GM12878 (cell line): ENCODE data around the gene EPHA10. TPM values are rescaled to one million over a fixed set of nuclear protein-coding genes. Genes with fewer than 3 reads are reported as not detected.

Source experiments
- ATAC-seq: fragments of 200-7000 bp; cut with Tn5 transposase; 3 replicates; pipeline ENCODE4 v1.9.1; 2020; ENCODE audit warnings: mild to moderate bottlenecking, moderate library complexity
- BruUV-seq: library from RNA; stranded (reverse); fragments of 400-500 nt; replicated peaks from 2 replicates; lab custom pipeline; 2021; lab: Mats Ljungman, UMichigan
- CTCF ChIA-PET: fragments of 300-600 bp; sonication (Branson Sonifier 250); formaldehyde crosslinking; extraction: SDS; loops from one replicate; lab custom pipeline; 2021; ENCODE audit warnings: inconsistent platforms; lab: Yijun Ruan, JAX
- POLR2A ChIA-PET: fragments of 350-600 bp; formaldehyde crosslinking; extraction: SDS; loops from one replicate; lab custom pipeline; 2021; ENCODE audit warnings: inconsistent platforms; lab: Charles Lee
- RAD21 ChIA-PET: fragments of 300-600 bp; sonication (Branson Sonifier 250); formaldehyde crosslinking; loops from one replicate; lab custom pipeline; 2023; ENCODE audit warnings: antibody characterized with exemption; ENCODE audit not compliant: unreplicated experiment; lab: Charles Lee
- SMC1A ChIA-PET: fragments of 300-600 bp; sonication (Branson Sonifier 250); formaldehyde crosslinking; loops from one replicate; lab custom pipeline; 2023; ENCODE audit not compliant: unreplicated experiment, uncharacterized antibody; lab: Charles Lee
- DNase-seq: peaks from one replicate; pipeline ENCODE4 v3.0.0-alpha.2; 2011; ENCODE audit warnings: low read depth, low spot score
- FAIRE-seq: peaks from 3 replicates; lab custom pipeline; 2011; peaks lifted over from hg19 to GRCh38; lab: Jason Lieb, UNC
- H2AFZ ChIP-seq: 2 replicates; pipeline ENCODE4 v1.6.0; 2011; ENCODE audit warnings: low read depth, low read length, control low read depth; ENCODE audit not compliant: control insufficient read depth
- H3K27ac ChIP-seq: 2 replicates; pipeline ENCODE4 v1.5.1; 2011; ENCODE audit warnings: control low read depth; ENCODE audit not compliant: control insufficient read depth, insufficient read depth
- H3K27me3 ChIP-seq, 2 experiments: replicated peaks in 1 of 2; 2 replicates each; pipeline versions ENCODE4 v1.6.0 to v1.6.1; 2011; ENCODE audit warnings: low read length in 1 of 2; ENCODE audit not compliant: control insufficient read depth in 2 of 2, insufficient read depth in 2 of 2
- H3K36me3 ChIP-seq, 2 experiments: 2 replicates each; pipeline ENCODE4 v1.5.1; 2011; ENCODE audit warnings: low read length in 1 of 2; ENCODE audit not compliant: control insufficient read depth in 2 of 2, insufficient read depth in 2 of 2
- H3K4me1 ChIP-seq: 2 replicates; pipeline ENCODE4 v1.6.1; 2011; ENCODE audit warnings: mild to moderate bottlenecking, low read length, moderate library complexity, mixed read lengths; ENCODE audit not compliant: control insufficient read depth, insufficient read depth
- H3K4me2 ChIP-seq: 2 replicates; pipeline ENCODE4 v1.6.0; 2011; ENCODE audit warnings: control low read depth; ENCODE audit not compliant: control insufficient read depth, insufficient read depth
- H3K4me3 ChIP-seq: fragments of 200-600 bp; sonication (generic); 2 replicates; pipeline ENCODE4 v1.5.1; 2016
- H3K79me2 ChIP-seq: 2 replicates; pipeline ENCODE4 v1.6.0; 2011; ENCODE audit warnings: low read length; ENCODE audit not compliant: control insufficient read depth, insufficient read depth
- H3K9ac ChIP-seq: 2 replicates; pipeline ENCODE4 v1.8.0; 2011; ENCODE audit warnings: low read length, control low read depth, mixed read lengths; ENCODE audit not compliant: control insufficient read depth, insufficient read depth
- H3K9me3 ChIP-seq: replicated peaks from 3 replicates; pipeline ENCODE4 v1.5.1; 2011; ENCODE audit warnings: mild to moderate bottlenecking, low read length; ENCODE audit not compliant: control insufficient read depth, insufficient read depth
- H4K20me1 ChIP-seq: 2 replicates; pipeline ENCODE4 v1.6.0; 2011; ENCODE audit not compliant: control insufficient read depth, insufficient read depth
- ATF7 ChIP-seq: fragments of 450-650 bp; IDR thresholded peaks from 2 replicates; pipeline ENCODE4 v1.6.1; 2016; ENCODE audit warnings: low read depth, mild to moderate bottlenecking
- CBX5 ChIP-seq: sonication (generic); IDR thresholded peaks from 2 replicates; pipeline ENCODE4 v1.6.1; 2016; ENCODE audit warnings: low read depth, moderate library complexity, mild to moderate bottlenecking, inconsistent platforms
- EZH2 ChIP-seq: IDR thresholded peaks from 2 replicates; pipeline ENCODE4 v1.6.1; 2012; ENCODE audit warnings: low read depth, mild to moderate bottlenecking, control low read depth, inconsistent platforms, low read length, borderline replicate concordance; ENCODE audit not compliant: control insufficient read depth
- FOS ChIP-seq: IDR thresholded peaks from 3 replicates; pipeline ENCODE4 v1.6.1; 2011; ENCODE audit warnings: borderline replicate concordance; ENCODE audit not compliant: insufficient read length; ENCODE audit errors: extremely low read depth
- FOXM1 ChIP-seq: IDR thresholded peaks from 2 replicates; pipeline ENCODE4 v1.6.1; 2012; ENCODE audit warnings: low read depth, mild to moderate bottlenecking, inconsistent platforms, low read length, moderate library complexity
- HCFC1 ChIP-seq: fragments of 150-350 bp; IDR thresholded peaks from 2 replicates; pipeline ENCODE4 v1.6.1; 2014; ENCODE audit warnings: low read length
- HDGF ChIP-seq: fragments of 450-650 bp; IDR thresholded peaks from 2 replicates; pipeline ENCODE4 v1.6.1; 2016; ENCODE audit warnings: antibody characterized with exemption
- NR2C1 ChIP-seq: fragments of 450-650 bp; IDR thresholded peaks from 2 replicates; pipeline ENCODE4 v1.6.1; 2017; ENCODE audit warnings: antibody characterized with exemption, mild to moderate bottlenecking, moderate library complexity
- PAX5 ChIP-seq: IDR thresholded peaks from 2 replicates; pipeline ENCODE4 v1.6.1; 2011; ENCODE audit warnings: low read depth, low read length, borderline replicate concordance
- POLR2AphosphoS5 ChIP-seq: IDR thresholded peaks from 2 replicates; pipeline ENCODE4 v1.6.1; 2011; ENCODE audit warnings: mild to moderate bottlenecking, low read length, inconsistent platforms
- RBBP5 ChIP-seq: fragments of 200-600 bp; sonication (generic); conservative IDR thresholded peaks from 2 replicates; pipeline ENCODE4 v1.6.1; 2016
- SMARCA5 ChIP-seq: fragments of 450-650 bp; IDR thresholded peaks from 2 replicates; pipeline ENCODE4 v1.6.1; 2017; ENCODE audit warnings: mild to moderate bottlenecking
- SUZ12 ChIP-seq: fragments of 200-600 bp; sonication (generic); IDR thresholded peaks from one replicate; pipeline ENCODE4 v1.6.1; 2018; ENCODE audit warnings: antibody characterized with exemption, mild to moderate bottlenecking; ENCODE audit not compliant: unreplicated experiment
- TCF12 ChIP-seq: IDR thresholded peaks from 2 replicates; pipeline ENCODE4 v1.6.1; 2011; ENCODE audit warnings: low read depth, mild to moderate bottlenecking, low read length
- ZBED1 ChIP-seq: IDR thresholded peaks from 2 replicates; pipeline ENCODE4 v1.6.1; 2016; ENCODE audit warnings: borderline replicate concordance
- ZSCAN29 ChIP-seq: fragments of 450-650 bp; IDR thresholded peaks from 2 replicates; pipeline ENCODE4 v1.6.1; 2017; ENCODE audit warnings: mild to moderate bottlenecking, moderate library complexity
- WGBS: methylation state at CpG from one replicate; pipeline ENCODE4 v1.1.6; 2016; ENCODE audit warnings: low lambda C conversion rate; ENCODE audit not compliant: insufficient replicate concordance, insufficient coverage; ENCODE audit errors: missing lambda C conversion rate; 5-methylcytosine and 5-hydroxymethylcytosine counted together
- in situ Hi-C: fragments of 300-500 bp; cut with MboI; formaldehyde crosslinking; loops from 9 replicates; pipeline ENCODE4 v1.14.3; 2018; ENCODE audit warnings: mixed read lengths
- intact Hi-C: fragments of 100-400 bp; cut with micrococcal nuclease; formaldehyde crosslinking; loops from one replicate; pipeline ENCODE4 v1.14.2; 2022; ENCODE audit not compliant: unreplicated experiment
- polyA plus RNA-seq, 11 experiments: library from polyadenylated mRNA; depleted of rRNA in 4 of 11; unstranded in 6 of 11; stranded (reverse) in 5 of 11; fragments of >200 nt; fragmentation: Nextera tagmentation in 4 of 11; fragmentation: Illumina TruSeq in 1 of 11; extraction: Ambion mirVana in 4 of 11; extraction: Trizol in 1 of 11; gene quantifications; 1 replicate in 1 of 11; 2 replicates in 10 of 11; pipeline versions ENCODE4 v1.2.1 to v1.2.3, GENCODE V29; 2011 to 2016; ENCODE audit warnings: inconsistent platforms in 2 of 11, missing spikeins in 2 of 11, low read depth in 1 of 11
- total RNA-seq, 4 experiments: library from RNA; depleted of rRNA in 3 of 4; stranded (reverse); fragments of >200 nt in 3 of 4; fragmentation: Illumina TruSeq in 1 of 4; extraction: Trizol in 1 of 4; gene quantifications; 2 replicates each; pipeline versions ENCODE4 v1.2.1 to v1.2.3, GENCODE V29; 2013 to 2021
- TF ChIP-seq, protein P1 (sequence below): fragments of 150-350 bp; IDR thresholded peaks from 2 replicates; pipeline ENCODE4 v1.6.1; 2016; ENCODE audit warnings: low read depth, low read length

EPHA10 gene
- total and polyA plus RNA-seq, 10 of the 15 experiments (the other 5 are each of a cell fraction or from before 2014, with no cell fraction given) = 0.05 to 0.06 TPM; not detected in 8

- TF ChIP-seq, protein P1, sequence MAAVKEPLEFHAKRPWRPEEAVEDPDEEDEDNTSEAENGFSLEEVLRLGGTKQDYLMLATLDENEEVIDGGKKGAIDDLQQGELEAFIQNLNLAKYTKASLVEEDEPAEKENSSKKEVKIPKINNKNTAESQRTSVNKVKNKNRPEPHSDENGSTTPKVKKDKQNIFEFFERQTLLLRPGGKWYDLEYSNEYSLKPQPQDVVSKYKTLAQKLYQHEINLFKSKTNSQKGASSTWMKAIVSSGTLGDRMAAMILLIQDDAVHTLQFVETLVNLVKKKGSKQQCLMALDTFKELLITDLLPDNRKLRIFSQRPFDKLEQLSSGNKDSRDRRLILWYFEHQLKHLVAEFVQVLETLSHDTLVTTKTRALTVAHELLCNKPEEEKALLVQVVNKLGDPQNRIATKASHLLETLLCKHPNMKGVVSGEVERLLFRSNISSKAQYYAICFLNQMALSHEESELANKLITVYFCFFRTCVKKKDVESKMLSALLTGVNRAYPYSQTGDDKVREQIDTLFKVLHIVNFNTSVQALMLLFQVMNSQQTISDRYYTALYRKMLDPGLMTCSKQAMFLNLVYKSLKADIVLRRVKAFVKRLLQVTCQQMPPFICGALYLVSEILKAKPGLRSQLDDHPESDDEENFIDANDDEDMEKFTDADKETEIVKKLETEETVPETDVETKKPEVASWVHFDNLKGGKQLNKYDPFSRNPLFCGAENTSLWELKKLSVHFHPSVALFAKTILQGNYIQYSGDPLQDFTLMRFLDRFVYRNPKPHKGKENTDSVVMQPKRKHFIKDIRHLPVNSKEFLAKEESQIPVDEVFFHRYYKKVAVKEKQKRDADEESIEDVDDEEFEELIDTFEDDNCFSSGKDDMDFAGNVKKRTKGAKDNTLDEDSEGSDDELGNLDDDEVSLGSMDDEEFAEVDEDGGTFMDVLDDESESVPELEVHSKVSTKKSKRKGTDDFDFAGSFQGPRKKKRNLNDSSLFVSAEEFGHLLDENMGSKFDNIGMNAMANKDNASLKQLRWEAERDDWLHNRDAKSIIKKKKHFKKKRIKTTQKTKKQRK = no peak
- TF ChIP-seq HDGF (no peak), ZBED1 (no peak)
Measured at GRCh38 chr1:37682334-37682987, 82.5 kb downstream of the EPHA10 start (continued).

- 89% methylated on average over 3 of the region's 3 CpGs for WGBS
- in situ Hi-C loops = loop anchor here (5.0 kb wide), 1 partner anchor 124 kb away; the partner anchor contains the start of gene DNALI1
- peaks cover 1 to 12% of the 10 kb centered on the region in 2 experiments for H3K36me3 ChIP-seq
Measured at GRCh38 chr1:37680933-37681332, 84.0 kb downstream of the EPHA10 start.

More at GRCh38 chr1:37680933-37681332, 84.0 kb downstream of the EPHA10 start:
- no peak for DNase-seq
- peaks cover 16% of the 10 kb centered on the region for H3K4me1 ChIP-seq
- CTCF ChIA-PET = interaction anchor here (0.6 to 21.1 kb wide), 18 partner anchors 8 to 1863 kb away, joined by 3 to 521 read pairs (median 6); partner anchors contain the start of genes DNALI1, EPHA10 and GNL2
- POLR2A ChIA-PET = interaction anchor here (0.6 to 1.1 kb wide), 2 partner anchors 27 to 194 kb away, joined by 3 read pairs; no protein-coding TSS in a partner anchor
- H3K4me3 ChIP-seq = no peak overlapping the region
- H3K9me3 ChIP-seq = no peaks in the 10 kb centered on the region
- H3K4me2 ChIP-seq = no peak overlapping the region
- no peak for TF ChIP-seq FOXM1
- TF ChIP-seq FOS = no peak
- TF ChIP-seq ATF7 = no peak
- no peak for TF ChIP-seq RBBP5
- no peak for TF ChIP-seq PAX5
- TF ChIP-seq SMARCA5 = no peak
- no peak for TF ChIP-seq HCFC1
- no peak for TF ChIP-seq POLR2AphosphoS5
- TF ChIP-seq EZH2 = no peak
- TF ChIP-seq ZSCAN29 = no peak
- TF ChIP-seq CBX5 = no peak
- TF ChIP-seq TCF12 = no peak
- TF ChIP-seq SUZ12 = no peak
- TF ChIP-seq ZBED1 = no peak
- no peak for TF ChIP-seq NR2C1
- H3K79me2 ChIP-seq = no peaks in the 10 kb centered on the region
- no peak overlapping the region for H3K27ac ChIP-seq
- no peak overlapping the region for H2AFZ ChIP-seq
- intact Hi-C loops = no loop called here
- no peak for FAIRE-seq
- SMC1A ChIA-PET = interaction anchor here (0.8 to 13.6 kb wide), 13 partner anchors 8 to 224 kb away, joined by 3 to 245 read pairs (median 5); partner anchors contain the start of gene GNL2
- no peaks in the 10 kb centered on the region for H3K27me3 ChIP-seq
- ATAC-seq = no peak
- BruUV-seq = no TSS peak
- H4K20me1 ChIP-seq = no peaks in the 10 kb centered on the region
- RAD21 ChIA-PET = interaction anchor here (0.7 to 6.7 kb wide), 6 partner anchors 72 to 194 kb away, joined by 3 to 105 read pairs (median 4); no protein-coding TSS in a partner anchor
- no peak overlapping the region for H3K9ac ChIP-seq
